GM23338 (cell line): ENCODE data around the gene FASLG. TPM values are rescaled to one million over a fixed set of nuclear protein-coding genes. Genes with fewer than 3 reads are reported as not detected.

Experiments used
- CREB1 ChIP-seq: fragments of 250-450 bp; sonication (Bioruptor Pico); IDR thresholded peaks from 2 replicates; pipeline ENCODE4 v1.5.0; 2020; ENCODE audit warnings: low read depth, mild to moderate bottlenecking, moderate library complexity
- EZH2 ChIP-seq: fragments of 200-600 bp; sonication (generic); IDR thresholded peaks from one replicate; pipeline ENCODE4 v1.8.0; 2017; ENCODE audit warnings: antibody characterized with exemption, mild to moderate bottlenecking, low read depth; ENCODE audit not compliant: unreplicated experiment
- JUNB ChIP-seq: IDR thresholded peaks from one replicate; pipeline ENCODE4 v1.6.1; 2016; ENCODE audit warnings: antibody characterized with exemption; ENCODE audit not compliant: unreplicated experiment
- NANOG ChIP-seq: IDR thresholded peaks from 2 replicates; pipeline ENCODE4 v1.6.1; 2016; ENCODE audit warnings: antibody characterized with exemption, borderline replicate concordance
- POLR2AphosphoS5 ChIP-seq: IDR thresholded peaks from 2 replicates; pipeline ENCODE4 v1.6.1; 2016; ENCODE audit warnings: antibody characterized with exemption, low read depth
- STAT1 ChIP-seq: IDR thresholded peaks from one replicate; pipeline ENCODE4 v1.6.1; 2016; ENCODE audit warnings: antibody characterized with exemption; ENCODE audit not compliant: unreplicated experiment
- polyA plus RNA-seq: library from polyadenylated mRNA; unstranded; fragments of >200 nt; fragmentation: Nextera tagmentation; extraction: Ambion mirVana; gene quantifications from 2 replicates; pipeline ENCODE4 v1.2.1, GENCODE V29; 2016
- total RNA-seq: library from RNA; depleted of rRNA; stranded (reverse); fragments of >200 nt; shearing (Covaris generic); gene quantifications from 2 replicates; pipeline ENCODE4 v1.2.3, GENCODE V29; 2014
- TF ChIP-seq, protein P1 (sequence below): IDR thresholded peaks from one replicate; pipeline ENCODE4 v1.6.1; 2018; ENCODE audit warnings: antibody characterized with exemption; ENCODE audit not compliant: unreplicated experiment
- TF ChIP-seq, protein P2 (sequence below): fragments of 250-450 bp; sonication (Bioruptor Pico); IDR thresholded peaks from 2 replicates; pipeline ENCODE4 v1.5.0; 2020; ENCODE audit warnings: mild to moderate bottlenecking, moderate library complexity

FASLG gene
- total and polyA plus RNA-seq, 2 experiments from 2014 or later, result not detected

DNA sequence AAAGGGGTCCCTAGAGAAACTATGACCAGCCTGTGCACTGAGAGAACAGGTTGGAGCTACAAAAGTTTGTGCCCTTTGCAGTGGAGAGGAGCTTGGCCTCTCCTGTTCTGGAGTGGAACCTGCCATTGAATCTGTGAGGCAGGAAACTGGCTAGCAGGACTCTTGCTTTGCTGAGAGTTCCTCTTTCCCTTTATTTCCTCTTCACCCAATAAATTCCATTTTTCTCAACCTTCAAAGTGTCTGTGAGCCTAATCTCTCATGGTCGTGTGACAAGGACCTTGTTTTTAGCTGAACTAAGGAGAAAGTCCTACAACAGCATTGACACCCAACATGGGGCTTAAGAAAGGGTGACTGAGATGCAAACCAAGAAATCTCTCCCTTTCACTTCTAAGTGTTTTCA, 42.7 kb upstream of the FASLG start (continued):
- TF ChIP-seq, protein P1, sequence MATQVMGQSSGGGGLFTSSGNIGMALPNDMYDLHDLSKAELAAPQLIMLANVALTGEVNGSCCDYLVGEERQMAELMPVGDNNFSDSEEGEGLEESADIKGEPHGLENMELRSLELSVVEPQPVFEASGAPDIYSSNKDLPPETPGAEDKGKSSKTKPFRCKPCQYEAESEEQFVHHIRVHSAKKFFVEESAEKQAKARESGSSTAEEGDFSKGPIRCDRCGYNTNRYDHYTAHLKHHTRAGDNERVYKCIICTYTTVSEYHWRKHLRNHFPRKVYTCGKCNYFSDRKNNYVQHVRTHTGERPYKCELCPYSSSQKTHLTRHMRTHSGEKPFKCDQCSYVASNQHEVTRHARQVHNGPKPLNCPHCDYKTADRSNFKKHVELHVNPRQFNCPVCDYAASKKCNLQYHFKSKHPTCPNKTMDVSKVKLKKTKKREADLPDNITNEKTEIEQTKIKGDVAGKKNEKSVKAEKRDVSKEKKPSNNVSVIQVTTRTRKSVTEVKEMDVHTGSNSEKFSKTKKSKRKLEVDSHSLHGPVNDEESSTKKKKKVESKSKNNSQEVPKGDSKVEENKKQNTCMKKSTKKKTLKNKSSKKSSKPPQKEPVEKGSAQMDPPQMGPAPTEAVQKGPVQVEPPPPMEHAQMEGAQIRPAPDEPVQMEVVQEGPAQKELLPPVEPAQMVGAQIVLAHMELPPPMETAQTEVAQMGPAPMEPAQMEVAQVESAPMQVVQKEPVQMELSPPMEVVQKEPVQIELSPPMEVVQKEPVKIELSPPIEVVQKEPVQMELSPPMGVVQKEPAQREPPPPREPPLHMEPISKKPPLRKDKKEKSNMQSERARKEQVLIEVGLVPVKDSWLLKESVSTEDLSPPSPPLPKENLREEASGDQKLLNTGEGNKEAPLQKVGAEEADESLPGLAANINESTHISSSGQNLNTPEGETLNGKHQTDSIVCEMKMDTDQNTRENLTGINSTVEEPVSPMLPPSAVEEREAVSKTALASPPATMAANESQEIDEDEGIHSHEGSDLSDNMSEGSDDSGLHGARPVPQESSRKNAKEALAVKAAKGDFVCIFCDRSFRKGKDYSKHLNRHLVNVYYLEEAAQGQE, result no peak
- TF ChIP-seq POLR2AphosphoS5 (no peak), JUNB (no peak), NANOG (no peak), CREB1 (CRISPR knock-in tag) (no peak), EZH2 (no peak), STAT1 (no peak)
- TF ChIP-seq, protein P2, sequence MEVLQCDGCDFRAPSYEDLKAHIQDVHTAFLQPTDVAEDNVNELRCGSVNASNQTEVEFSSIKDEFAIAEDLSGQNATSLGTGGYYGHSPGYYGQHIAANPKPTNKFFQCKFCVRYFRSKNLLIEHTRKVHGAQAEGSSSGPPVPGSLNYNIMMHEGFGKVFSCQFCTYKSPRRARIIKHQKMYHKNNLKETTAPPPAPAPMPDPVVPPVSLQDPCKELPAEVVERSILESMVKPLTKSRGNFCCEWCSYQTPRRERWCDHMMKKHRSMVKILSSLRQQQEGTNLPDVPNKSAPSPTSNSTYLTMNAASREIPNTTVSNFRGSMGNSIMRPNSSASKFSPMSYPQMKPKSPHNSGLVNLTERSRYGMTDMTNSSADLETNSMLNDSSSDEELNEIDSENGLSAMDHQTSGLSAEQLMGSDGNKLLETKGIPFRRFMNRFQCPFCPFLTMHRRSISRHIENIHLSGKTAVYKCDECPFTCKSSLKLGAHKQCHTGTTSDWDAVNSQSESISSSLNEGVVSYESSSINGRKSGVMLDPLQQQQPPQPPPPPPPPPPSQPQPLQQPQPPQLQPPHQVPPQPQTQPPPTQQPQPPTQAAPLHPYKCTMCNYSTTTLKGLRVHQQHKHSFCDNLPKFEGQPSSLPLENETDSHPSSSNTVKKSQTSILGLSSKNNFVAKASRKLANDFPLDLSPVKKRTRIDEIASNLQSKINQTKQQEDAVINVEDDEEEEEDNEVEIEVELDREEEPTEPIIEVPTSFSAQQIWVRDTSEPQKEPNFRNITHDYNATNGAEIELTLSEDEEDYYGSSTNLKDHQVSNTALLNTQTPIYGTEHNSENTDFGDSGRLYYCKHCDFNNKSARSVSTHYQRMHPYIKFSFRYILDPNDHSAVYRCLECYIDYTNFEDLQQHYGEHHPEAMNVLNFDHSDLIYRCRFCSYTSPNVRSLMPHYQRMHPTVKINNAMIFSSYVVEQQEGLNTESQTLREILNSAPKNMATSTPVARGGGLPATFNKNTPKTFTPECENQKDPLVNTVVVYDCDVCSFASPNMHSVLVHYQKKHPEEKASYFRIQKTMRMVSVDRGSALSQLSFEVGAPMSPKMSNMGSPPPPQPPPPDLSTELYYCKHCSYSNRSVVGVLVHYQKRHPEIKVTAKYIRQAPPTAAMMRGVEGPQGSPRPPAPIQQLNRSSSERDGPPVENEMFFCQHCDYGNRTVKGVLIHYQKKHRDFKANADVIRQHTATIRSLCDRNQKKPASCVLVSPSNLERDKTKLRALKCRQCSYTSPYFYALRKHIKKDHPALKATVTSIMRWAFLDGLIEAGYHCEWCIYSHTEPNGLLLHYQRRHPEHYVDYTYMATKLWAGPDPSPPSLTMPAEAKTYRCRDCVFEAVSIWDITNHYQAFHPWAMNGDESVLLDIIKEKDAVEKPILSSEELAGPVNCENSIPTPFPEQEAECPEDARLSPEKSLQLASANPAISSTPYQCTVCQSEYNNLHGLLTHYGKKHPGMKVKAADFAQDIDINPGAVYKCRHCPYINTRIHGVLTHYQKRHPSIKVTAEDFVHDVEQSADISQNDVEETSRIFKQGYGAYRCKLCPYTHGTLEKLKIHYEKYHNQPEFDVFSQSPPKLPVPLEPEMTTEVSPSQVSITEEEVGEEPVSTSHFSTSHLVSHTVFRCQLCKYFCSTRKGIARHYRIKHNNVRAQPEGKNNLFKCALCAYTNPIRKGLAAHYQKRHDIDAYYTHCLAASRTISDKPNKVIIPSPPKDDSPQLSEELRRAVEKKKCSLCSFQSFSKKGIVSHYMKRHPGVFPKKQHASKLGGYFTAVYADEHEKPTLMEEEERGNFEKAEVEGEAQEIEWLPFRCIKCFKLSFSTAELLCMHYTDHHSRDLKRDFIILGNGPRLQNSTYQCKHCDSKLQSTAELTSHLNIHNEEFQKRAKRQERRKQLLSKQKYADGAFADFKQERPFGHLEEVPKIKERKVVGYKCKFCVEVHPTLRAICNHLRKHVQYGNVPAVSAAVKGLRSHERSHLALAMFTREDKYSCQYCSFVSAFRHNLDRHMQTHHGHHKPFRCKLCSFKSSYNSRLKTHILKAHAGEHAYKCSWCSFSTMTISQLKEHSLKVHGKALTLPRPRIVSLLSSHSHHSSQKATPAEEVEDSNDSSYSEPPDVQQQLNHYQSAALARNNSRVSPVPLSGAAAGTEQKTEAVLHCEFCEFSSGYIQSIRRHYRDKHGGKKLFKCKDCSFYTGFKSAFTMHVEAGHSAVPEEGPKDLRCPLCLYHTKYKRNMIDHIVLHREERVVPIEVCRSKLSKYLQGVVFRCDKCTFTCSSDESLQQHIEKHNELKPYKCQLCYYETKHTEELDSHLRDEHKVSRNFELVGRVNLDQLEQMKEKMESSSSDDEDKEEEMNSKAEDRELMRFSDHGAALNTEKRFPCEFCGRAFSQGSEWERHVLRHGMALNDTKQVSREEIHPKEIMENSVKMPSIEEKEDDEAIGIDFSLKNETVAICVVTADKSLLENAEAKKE (CRISPR knock-in tag), result no peak
